Fibroblast of skin of right biceps (primary cell): ENCODE measurements around the gene ARHGAP15.

Experiments
- DNase-seq: peaks from one replicate; pipeline ENCODE4 v3.0.0-alpha.2; 2013

The ARHGAP15 gene

DNA sequence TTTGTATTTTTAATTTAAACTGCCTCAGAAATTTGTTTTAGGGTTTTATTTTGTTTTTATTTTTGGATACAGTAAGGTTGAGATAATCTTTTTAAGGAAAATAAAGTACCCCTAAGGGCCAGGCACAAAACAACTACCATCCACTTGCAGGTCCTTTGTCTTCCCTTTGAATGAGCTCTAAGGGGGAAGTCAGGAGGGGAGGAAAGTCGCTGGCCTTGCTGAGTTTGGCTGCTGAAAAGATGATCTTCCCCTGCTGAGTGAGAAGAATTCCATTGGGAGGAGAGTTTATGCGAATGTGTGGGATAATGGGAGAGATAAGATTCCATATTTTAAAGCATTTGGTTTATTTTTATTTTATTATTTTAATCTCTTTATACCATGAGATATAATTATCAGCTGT, 100.7 kb downstream of the ARHGAP15 start:
- DNase-seq = no peak

DNA sequence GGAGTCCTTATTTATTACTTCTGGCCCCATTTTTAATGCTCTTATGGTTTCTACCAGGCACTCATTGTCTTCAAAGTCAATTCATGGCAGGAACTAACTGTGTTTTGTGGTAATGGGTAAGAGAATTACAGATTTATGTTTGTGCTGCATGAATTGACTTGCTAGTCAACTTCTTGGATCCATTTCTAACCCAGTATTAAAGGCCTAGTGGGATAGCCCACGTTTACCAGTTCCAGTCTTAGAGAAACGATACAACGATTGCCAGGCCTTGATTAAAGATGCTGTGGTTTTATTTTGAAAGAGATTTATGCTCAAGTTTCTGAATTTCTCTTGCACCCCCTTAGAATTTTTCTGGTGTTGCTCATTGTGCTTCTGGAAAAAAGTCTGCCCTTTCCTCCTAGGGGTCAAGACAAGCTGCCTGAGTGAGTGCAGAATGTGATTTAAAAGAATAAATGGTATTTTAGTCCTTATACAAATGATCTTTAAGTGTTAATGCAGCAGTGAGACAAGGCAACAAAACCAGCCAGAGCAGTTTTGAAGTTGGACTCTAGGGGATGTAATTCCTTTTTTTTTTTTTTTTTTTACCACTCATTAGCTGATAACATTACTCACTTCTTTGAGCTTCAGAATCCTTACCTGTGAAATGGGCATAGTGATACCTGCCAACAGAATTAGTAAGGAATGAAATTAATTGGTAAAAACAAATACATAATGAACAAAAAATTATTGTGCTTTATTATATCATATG, 101.5 kb downstream of the ARHGAP15 start:
- no peak for DNase-seq

DNA sequence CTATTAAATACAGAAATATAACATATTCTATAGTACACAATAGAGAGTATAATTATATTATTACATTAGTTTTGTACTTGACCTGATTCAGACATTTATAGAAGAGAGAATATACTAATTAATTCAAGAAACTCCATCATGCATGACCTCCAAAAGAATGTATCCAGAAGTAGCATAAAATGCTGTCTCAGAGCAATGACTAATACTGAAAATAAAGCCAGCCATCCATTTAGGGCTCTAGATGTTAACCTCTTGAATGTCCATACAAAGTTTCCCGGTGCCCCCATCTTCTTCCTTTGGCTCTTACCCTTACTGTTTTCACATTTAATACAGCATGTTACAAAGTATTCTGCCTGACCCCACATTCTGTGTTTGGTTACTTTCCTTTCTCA, 102.0 kb downstream of the ARHGAP15 start:
- DNase-seq = peak; percentile 3

DNA sequence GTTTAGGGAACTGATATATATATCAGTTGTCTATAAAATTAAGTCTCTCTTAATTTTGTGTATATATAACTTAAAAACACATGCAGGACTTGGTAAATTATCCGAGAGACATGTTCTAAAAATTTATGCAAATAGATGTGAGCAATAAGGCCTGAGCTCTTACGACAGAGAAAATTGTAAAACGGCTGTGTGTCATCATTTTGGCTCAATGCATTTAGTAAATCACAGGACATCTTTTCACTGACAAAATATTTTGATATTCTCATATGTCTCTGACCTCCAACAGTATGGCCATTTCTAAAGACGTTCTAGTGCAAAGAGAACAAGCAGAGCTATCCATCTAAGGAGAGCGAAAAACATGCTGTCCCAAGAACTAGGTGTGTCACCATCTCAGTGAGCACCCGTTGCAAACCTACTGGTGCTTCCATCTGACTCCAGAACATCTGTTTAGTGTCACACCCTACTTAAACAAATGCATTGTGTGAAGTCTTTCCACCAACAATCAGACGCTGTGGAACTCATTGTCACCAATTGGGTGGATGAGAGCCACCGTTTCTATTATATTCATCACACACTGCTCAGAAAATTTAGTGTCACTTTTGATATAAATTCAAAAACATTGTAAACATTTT, 108.0 kb downstream of the ARHGAP15 start:
- no peak for DNase-seq

DNA sequence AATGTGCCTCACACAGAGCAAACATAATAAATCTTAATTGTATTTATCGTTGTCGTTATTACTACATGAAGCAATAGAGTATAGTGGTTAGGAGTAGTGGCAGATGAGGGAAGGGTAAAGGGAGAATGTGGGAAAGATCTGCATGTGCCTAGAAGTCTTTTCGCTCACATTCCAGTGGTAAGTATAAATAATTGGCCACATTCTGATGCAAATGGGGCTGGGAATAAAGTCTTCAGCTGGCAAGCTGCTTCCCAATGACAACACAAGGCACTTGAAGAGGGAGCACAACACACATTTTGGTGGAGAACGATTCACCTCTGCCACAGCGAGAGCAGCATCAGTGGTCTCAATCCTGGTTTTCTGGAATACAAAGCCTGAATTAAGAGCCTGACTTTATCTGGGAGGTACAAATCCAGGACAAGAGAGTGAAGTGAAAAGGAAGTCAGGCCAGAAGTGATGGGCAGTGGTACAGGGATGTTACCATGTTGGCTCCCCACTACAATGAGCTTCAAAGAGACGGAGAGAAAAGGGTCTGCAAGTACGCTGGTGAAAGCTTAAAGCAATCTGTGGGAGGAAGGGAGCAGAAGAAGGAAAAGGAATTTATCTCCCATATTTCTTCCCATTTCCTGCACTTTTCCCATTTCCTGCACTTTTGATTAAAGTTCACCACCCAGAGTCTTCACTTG, 112.3 kb downstream of the ARHGAP15 start:
- DNase-seq = peak; percentile 11

DNA sequence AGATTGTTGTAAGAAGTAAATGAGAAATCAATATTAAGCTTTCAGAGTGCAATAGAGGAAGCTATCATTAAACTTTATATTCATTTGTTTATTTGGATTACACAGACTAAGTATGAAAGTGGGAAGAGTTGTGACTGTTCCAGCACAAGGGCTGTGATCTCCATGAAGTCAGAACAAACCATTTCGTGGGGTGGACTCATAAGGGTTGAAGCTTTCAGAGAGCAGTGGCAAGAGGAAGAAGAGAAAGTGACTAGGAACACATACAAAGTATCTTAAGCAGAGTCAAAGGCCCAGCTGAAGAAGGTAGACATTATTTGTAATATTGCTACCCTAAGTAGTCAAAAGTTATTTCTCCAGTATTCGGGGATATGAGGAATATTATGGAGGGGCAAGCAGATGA, 117.0 kb downstream of the ARHGAP15 start:
- no peak for DNase-seq

DNA sequence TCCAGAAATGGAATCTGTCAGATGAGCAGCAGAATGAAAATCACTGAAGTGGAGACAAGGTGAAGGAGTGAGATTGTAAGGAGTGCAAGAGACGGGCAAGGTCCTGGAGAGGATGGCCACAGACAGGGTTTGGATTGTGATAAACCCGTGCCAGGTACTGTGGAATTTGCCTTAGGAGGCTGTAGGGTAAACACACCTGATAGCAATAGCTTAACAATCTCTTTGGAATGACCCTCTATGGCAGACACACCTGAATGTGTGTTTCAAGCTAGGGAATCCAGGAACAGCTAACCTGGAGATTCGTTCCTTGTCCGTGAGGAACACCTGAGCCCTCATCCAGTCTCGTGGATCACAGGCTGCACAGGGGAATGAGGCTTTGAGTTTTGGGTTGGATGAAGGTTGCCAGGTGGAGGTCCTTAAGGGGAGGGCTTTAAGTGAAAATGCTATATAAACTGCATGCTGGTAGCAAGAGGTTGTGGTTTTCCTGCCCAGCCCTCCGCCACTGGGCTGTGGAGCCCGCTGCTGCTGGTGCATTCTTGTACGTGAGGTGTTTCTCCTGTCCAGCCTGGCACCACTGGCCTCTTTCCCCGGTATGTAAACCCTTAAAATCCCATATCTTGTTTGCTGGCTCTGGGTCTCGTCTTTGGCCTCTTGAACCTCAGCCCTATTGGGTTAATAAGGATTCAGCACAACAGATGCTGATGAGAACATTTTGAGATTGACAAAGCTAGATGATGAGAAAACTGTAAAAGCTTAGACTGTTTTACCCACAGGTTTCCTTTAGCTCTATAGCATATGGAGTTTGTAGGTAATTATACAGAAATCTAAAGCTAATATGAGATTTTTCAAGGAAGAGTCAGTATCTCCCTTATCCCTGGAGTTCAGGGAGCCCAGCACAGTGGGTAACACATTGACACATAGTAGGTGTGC, 117.9 kb downstream of the ARHGAP15 start:
- DNase-seq = no peak

DNA sequence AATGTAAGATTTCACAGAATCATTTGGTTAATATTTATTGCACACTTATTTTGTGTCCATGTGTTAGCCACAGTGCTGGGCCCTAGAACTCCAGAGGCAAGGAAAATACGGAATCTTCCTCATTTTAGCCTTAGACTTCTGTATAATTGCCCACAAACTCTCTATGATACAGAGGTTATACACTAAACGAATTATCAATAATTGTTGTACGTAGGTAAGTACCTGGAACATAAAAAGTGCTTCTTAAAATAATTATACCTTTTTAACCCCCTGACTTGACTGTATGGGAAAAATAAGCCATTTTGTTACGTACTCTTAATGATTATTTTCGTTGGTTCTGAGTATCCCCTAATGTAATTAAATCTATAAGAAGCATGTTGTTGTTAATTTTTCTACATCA, 119.4 kb downstream of the ARHGAP15 start:
- no peak for DNase-seq

DNA sequence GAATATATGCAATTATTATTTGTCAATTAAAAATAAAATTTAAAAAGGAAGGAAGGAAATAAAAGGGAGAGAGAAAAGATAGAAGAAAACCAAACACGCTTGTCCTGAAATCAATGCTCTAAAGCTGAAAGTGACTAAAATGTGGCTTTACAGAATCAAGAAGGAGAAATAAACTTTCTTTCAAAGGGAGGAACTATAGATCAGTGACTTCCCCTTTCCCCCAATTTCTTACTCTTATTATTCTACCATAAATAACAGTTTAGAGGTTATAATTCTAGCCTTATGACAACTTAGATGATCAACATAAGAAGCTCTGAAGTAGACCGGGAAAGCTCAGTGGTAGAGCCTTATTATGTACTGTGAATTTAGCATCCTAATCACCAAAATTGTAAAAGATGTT, 122.5 kb downstream of the ARHGAP15 start:
- no peak for DNase-seq

DNA sequence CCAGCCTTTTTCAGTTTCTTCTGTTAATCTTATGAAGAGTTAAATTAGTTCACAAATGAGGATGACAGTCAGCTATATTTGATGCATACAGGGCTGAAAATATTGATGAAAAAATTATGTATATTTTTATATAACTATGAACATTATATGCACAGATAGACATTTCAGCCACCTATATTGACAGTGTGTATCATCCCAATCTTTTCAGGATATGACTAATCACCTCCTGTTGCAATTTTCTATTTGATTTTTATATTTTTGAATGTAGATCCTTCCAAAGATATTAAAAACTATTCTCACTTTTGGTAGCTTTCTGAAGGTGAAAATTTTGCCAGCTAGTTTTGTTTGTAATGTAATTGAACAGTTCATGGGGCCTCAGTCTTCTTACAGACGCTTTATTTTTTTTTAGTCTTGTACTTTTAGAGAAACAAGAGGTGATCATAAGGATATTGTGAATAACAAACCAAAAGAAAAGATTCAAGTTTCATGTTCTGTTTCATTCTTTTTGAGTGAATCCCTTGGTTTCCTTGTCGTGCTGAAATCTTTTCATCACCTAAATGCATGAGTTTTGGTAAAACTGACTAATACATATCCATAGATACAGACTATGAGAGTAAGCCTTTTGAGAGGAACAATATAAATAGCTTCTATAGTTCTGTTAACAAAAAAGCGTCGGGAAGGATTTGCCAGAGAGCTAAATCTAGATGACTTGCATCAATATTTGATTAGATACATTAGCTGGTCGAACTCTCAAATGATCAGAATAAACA, 123.1 kb downstream of the ARHGAP15 start:
- DNase-seq = no peak

DNA sequence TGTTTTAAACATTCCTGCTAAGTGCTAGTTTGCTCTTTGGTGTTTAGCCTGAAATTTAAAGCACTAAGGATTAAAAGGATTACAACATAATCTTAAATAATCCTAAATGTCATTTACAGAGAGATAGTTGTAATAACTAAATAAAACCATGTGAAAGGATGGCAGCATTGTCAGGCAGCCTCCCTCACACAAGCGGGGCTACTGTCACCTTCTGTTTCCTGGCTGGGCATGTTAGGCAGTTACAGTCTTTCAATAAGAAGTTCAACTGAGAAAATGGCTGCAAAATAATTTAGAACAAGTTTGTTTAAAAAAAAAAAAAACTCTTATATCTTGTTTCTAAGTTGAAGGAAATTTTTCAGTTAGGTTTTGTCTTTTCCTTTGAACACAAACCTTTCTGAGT, 124.9 kb downstream of the ARHGAP15 start:
- no peak for DNase-seq

DNA sequence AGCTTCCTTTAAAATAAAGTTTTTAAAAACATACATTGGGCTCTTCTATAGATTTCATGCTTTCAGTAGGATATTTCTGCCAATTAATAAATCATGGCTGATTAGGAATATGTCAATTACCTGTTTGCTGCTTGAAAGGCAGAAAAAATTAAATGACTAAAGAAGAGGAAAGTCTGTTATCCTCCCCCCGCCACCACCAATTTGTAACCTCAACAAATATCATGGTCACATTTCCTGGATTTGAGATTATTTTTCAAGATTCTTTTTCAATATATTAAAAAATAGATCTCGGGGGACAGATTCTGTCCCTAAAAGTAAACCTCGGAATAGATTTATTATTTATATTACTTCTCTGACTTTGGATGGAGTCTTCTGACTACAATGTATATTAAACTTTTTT, 125.9 kb downstream of the ARHGAP15 start:
- DNase-seq = no peak

DNA sequence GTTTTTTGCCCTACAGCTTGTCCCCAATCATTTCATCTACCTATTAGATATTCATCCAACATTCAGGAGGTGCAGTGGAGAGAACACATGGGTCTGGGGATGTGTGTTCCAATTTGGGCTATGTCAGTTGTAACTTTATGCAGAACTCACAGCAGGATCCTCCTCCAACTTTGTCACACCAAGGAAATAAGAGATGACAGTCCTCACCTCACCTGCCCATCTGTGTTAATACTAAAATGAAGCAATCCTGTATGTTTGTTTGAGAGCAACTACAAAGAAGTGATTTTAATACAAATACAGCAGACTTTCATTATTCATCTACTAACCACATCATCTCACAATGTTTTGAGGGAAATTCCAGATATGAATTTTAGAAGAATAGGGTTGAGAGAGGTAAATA, 126.7 kb downstream of the ARHGAP15 start:
- DNase-seq = no peak

DNA sequence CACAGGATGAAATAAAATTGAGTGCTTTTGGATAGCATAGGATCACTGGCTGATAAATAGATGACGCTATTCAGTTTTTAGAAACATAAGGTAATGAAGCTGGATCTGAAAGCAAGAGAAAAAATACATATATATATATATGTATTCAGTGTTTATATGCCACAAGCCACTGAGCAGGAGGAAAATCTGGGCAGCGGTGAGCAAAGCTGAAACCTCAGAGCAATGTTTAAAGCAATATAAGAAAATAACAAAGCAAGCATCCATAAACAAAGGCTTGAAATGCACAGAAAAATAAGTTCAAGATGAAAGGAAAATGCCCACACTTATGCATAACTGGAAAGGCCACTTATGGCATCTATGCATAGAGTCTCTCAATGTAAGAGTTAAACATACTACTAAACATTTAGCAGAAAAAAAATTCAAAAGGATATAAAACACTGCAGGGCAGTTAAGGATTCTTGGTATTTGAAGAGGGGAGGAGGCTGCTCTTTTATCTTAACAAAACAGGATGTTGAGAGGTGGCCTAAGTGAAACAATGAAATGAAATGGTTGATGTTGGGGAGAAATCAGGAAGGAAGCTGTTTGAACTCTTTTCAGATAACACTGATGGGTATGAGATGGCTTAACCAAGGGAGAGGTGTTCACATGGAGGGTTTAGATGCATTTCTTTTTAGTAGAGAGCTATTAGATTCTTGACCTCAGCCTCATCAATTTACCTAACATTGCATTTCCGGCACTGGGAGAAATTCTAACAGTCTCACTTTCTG, 129.1 kb downstream of the ARHGAP15 start:
- no peak for DNase-seq

DNA sequence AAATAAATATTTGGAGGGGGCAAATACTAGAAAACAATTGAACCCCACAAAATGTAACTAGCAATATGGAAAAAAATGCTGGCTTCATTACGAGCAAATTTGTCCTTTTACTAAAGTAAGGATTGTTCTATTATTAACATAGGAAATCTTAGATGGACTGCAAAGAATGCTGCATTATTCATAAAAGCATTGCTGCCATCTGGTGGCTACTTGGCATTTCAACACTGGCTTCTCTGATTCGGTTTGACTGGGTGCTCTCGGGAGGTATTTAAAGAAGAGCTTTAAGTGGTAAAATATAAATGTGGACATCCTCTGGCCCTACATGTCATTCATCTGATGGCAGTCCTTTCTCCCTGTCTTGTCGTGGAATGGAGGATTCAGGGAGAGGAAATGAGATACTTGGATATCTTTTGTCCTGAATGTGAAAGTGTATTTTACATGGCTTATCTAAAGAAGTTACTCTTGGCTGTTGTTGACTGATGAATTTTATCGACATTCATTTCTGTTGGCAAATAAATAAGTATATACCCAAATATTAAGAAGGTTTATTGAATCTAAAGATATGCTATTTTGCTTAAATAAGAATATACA, 130.2 kb downstream of the ARHGAP15 start:
- peak; percentile 63 for DNase-seq

DNA sequence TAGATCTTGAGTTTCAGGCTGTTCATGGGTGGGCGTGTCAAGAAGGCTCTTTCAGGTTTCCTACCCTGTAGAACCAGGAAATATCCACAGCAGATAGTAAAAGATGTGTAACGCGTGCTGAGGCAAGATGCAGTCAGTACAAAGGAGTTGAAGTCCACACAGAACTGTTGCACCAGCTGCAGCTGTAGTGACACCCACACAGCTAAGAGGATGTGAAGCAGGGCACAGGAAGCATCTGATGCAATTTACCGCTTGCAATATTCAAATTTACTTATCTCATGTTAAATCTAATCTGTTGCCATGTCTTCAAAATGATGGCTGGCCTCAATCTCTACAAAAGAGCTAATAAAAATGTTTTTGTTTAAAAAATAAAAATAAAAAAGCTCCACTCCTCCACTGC, 132.8 kb downstream of the ARHGAP15 start:
- DNase-seq = no peak

DNA sequence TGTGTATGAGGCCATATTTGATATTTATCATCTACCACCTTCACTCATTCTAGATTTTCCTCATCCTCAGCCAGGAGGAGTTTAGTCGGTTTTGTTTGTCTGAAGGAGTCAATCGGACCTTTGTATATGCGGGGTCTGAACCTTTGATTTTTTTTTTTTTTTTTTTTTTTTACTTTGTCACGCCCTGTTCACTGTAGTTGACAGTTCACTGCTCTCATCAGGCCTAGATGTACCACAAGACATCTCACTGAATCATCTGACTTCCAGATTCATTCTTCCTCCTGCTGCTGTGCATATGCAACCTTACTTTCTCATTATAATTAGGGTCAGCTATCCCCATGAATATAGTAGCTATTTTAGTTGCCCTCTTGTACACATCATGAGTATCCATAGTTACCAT, 133.2 kb downstream of the ARHGAP15 start:
- no peak for DNase-seq

DNA sequence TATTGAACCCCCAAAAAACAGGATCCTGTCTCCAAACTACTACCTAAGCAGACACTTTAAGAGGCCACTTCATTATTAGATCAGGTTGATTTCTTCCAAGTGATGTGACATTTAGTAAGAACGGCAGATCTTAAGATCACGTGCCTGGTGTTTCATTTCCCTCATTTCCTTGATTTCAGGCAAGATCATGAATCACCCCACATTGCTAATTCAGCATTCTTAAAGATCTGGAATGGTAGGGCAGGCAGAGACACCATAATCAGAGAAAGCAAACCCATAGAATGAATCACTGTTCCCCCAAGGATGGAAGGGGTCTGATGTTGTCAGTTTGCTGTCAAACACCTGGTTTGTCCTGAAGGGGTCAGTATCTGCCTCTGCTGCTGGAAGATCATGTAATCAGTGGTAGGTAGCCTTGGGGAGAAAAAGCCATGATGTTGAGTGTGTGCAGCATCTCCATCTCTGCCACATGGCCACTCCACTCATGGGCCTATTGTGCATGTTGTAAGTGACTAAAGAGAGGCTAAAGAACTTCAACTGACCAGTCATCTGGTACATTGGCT, 133.9 kb downstream of the ARHGAP15 start:
- peak; percentile 3 for DNase-seq

DNA sequence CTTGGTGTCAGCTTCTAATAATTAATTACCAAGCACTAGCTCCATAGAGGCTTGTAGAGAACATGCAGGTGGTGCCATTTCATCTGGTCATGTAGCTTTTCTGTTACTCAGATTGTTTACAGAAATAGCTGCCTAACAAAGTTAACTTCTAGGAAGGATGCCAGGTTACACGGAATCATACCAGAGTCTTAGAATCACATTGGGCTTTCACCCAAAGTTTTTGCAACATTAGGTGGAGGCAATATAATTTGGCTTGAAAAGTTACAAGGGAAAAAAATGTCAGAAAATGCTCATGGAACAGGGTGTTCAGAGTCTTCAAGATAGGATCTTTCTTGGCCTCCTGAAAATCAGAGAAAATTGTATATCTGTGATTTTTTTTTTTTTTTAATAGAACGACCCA, 135.6 kb downstream of the ARHGAP15 start:
- peak; percentile 69 for DNase-seq

DNA sequence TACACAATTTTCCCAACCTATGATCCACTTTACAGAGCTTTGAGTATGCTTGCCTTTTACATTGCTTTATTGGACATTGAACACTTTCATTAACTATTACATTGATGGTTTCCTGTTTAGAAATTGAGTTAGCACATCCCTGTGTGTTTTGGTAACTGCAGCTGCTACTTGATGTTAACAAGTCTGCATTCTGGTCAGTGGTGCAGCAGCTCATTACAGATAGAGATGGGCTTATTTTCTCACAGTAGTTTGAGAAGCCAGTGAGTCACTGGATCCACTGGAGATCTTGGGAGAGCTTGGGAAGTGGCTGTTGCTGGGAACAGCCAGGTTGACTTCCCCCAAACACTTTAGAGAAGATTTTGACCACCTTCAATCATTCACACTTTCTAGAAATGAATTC, 150.5 kb downstream of the ARHGAP15 start:
- no peak for DNase-seq
